Measurements from ENCODE around the gene MLNR.

GRCh38 chr13:49220856-49221589, 885 bp downstream of the MLNR start:
- TF ChIP-seq CTCF (IDR thresholded peaks at IDR 0.05) (no peak), POLR2A (IDR thresholded peaks at IDR 0.05) (no peak)

All from right lobe of liver (tissue), 4 donors.